GM12878 (cell line): ENCODE data around the gene NISCH. TPM values are rescaled to one million over a fixed set of nuclear protein-coding genes. Genes with fewer than 3 reads are reported as not detected.

Experiments
- ATAC-seq: fragments of 200-7000 bp; cut with Tn5 transposase; 3 replicates; pipeline ENCODE4 v1.9.1; 2020; ENCODE audit warnings: mild to moderate bottlenecking, moderate library complexity
- BruUV-seq: library from RNA; stranded (reverse); fragments of 400-500 nt; replicated peaks from 2 replicates; lab custom pipeline; 2021; lab: Mats Ljungman, UMichigan
- CTCF ChIA-PET: fragments of 300-600 bp; sonication (Branson Sonifier 250); formaldehyde crosslinking; extraction: SDS; loops from one replicate; lab custom pipeline; 2021; ENCODE audit warnings: inconsistent platforms; lab: Yijun Ruan, JAX
- POLR2A ChIA-PET: fragments of 350-600 bp; formaldehyde crosslinking; extraction: SDS; loops from one replicate; lab custom pipeline; 2021; ENCODE audit warnings: inconsistent platforms; lab: Charles Lee
- RAD21 ChIA-PET: fragments of 300-600 bp; sonication (Branson Sonifier 250); formaldehyde crosslinking; loops from one replicate; lab custom pipeline; 2023; ENCODE audit warnings: antibody characterized with exemption; ENCODE audit not compliant: unreplicated experiment; lab: Charles Lee
- SMC1A ChIA-PET: fragments of 300-600 bp; sonication (Branson Sonifier 250); formaldehyde crosslinking; loops from one replicate; lab custom pipeline; 2023; ENCODE audit not compliant: unreplicated experiment, uncharacterized antibody; lab: Charles Lee
- DNase-seq: peaks from one replicate; pipeline ENCODE4 v3.0.0-alpha.2; 2011; ENCODE audit warnings: low read depth, low spot score
- FAIRE-seq: peaks from 3 replicates; lab custom pipeline; 2011; peaks lifted over from hg19 to GRCh38; lab: Jason Lieb, UNC
- H2AFZ ChIP-seq: 2 replicates; pipeline ENCODE4 v1.6.0; 2011; ENCODE audit warnings: low read depth, low read length, control low read depth; ENCODE audit not compliant: control insufficient read depth
- H3K27ac ChIP-seq: 2 replicates; pipeline ENCODE4 v1.5.1; 2011; ENCODE audit warnings: control low read depth; ENCODE audit not compliant: control insufficient read depth, insufficient read depth
- H3K27me3 ChIP-seq, 2 experiments: replicated peaks in 1 of 2; 2 replicates each; pipeline versions ENCODE4 v1.6.0 to v1.6.1; 2011; ENCODE audit warnings: low read length in 1 of 2; ENCODE audit not compliant: control insufficient read depth in 2 of 2, insufficient read depth in 2 of 2
- H3K36me3 ChIP-seq, 2 experiments: 2 replicates each; pipeline ENCODE4 v1.5.1; 2011; ENCODE audit warnings: low read length in 1 of 2; ENCODE audit not compliant: control insufficient read depth in 2 of 2, insufficient read depth in 2 of 2
- H3K4me1 ChIP-seq: 2 replicates; pipeline ENCODE4 v1.6.1; 2011; ENCODE audit warnings: mild to moderate bottlenecking, low read length, moderate library complexity, mixed read lengths; ENCODE audit not compliant: control insufficient read depth, insufficient read depth
- H3K4me2 ChIP-seq: 2 replicates; pipeline ENCODE4 v1.6.0; 2011; ENCODE audit warnings: control low read depth; ENCODE audit not compliant: control insufficient read depth, insufficient read depth
- H3K4me3 ChIP-seq: fragments of 200-600 bp; sonication (generic); 2 replicates; pipeline ENCODE4 v1.5.1; 2016
- H3K79me2 ChIP-seq: 2 replicates; pipeline ENCODE4 v1.6.0; 2011; ENCODE audit warnings: low read length; ENCODE audit not compliant: control insufficient read depth, insufficient read depth
- H3K9ac ChIP-seq: 2 replicates; pipeline ENCODE4 v1.8.0; 2011; ENCODE audit warnings: low read length, control low read depth, mixed read lengths; ENCODE audit not compliant: control insufficient read depth, insufficient read depth
- H3K9me3 ChIP-seq: replicated peaks from 3 replicates; pipeline ENCODE4 v1.5.1; 2011; ENCODE audit warnings: mild to moderate bottlenecking, low read length; ENCODE audit not compliant: control insufficient read depth, insufficient read depth
- H4K20me1 ChIP-seq: 2 replicates; pipeline ENCODE4 v1.6.0; 2011; ENCODE audit not compliant: control insufficient read depth, insufficient read depth
- ATF2 ChIP-seq: IDR thresholded peaks from 2 replicates; pipeline ENCODE4 v1.6.1; 2012; ENCODE audit warnings: low read length, inconsistent platforms
- BMI1 ChIP-seq: fragments of 450-650 bp; IDR thresholded peaks from 2 replicates; pipeline ENCODE4 v1.6.1; 2016; ENCODE audit warnings: mild to moderate bottlenecking, moderate library complexity, borderline replicate concordance
- E4F1 ChIP-seq: fragments of 450-650 bp; IDR thresholded peaks from 2 replicates; pipeline ENCODE4 v1.6.1; 2018; ENCODE audit warnings: borderline replicate concordance, mild to moderate bottlenecking; ENCODE audit not compliant: partially characterized antibody
- ELK1 ChIP-seq: IDR thresholded peaks from 2 replicates; pipeline ENCODE4 v1.6.1; 2012; ENCODE audit warnings: low read depth, low read length, improper control_type of control experiment
- MEF2A ChIP-seq: IDR thresholded peaks from 2 replicates; pipeline ENCODE4 v1.6.1; 2011; ENCODE audit warnings: low read depth, mild to moderate bottlenecking, low read length, moderate library complexity; ENCODE audit not compliant: insufficient read depth
- MTA2 ChIP-seq: fragments of 450-650 bp; IDR thresholded peaks from 2 replicates; pipeline ENCODE4 v1.6.1; 2016; ENCODE audit warnings: low read depth, mild to moderate bottlenecking, moderate library complexity
- NFYB ChIP-seq: IDR thresholded peaks from 2 replicates; pipeline ENCODE4 v1.6.1; 2011; ENCODE audit warnings: low read depth, mild to moderate bottlenecking, low read length, improper control_type of control experiment, moderate library complexity; ENCODE audit not compliant: insufficient read depth
- NR2C1 ChIP-seq: fragments of 450-650 bp; IDR thresholded peaks from 2 replicates; pipeline ENCODE4 v1.6.1; 2017; ENCODE audit warnings: antibody characterized with exemption, mild to moderate bottlenecking, moderate library complexity
- RCOR1 ChIP-seq: conservative IDR thresholded peaks from 2 replicates; pipeline ENCODE4 v1.6.1; 2012; ENCODE audit warnings: low read depth, low read length, improper control_type of control experiment
- RELB ChIP-seq: fragments of 450-650 bp; IDR thresholded peaks from 2 replicates; pipeline ENCODE4 v1.6.1; 2017; ENCODE audit warnings: low read depth, mild to moderate bottlenecking, moderate library complexity
- SIN3A ChIP-seq: IDR thresholded peaks from 2 replicates; pipeline ENCODE4 v1.6.1; 2012; ENCODE audit warnings: low read depth, low read length, improper control_type of control experiment
- SMAD5 ChIP-seq: IDR thresholded peaks from 2 replicates; pipeline ENCODE4 v1.6.1; 2016; ENCODE audit warnings: antibody characterized with exemption, low read depth
- SREBF2 ChIP-seq: IDR thresholded peaks from 2 replicates; pipeline ENCODE4 v1.6.1; 2012; ENCODE audit warnings: mild to moderate bottlenecking, low read length
- TCF12 ChIP-seq: IDR thresholded peaks from 2 replicates; pipeline ENCODE4 v1.6.1; 2011; ENCODE audit warnings: low read depth, mild to moderate bottlenecking, low read length
- ZNF687 ChIP-seq: fragments of 450-650 bp; IDR thresholded peaks from 2 replicates; pipeline ENCODE4 v1.6.1; 2017; ENCODE audit warnings: mild to moderate bottlenecking, moderate library complexity
- WGBS: methylation state at CpG from one replicate; pipeline ENCODE4 v1.1.6; 2016; ENCODE audit warnings: low lambda C conversion rate; ENCODE audit not compliant: insufficient replicate concordance, insufficient coverage; ENCODE audit errors: missing lambda C conversion rate; 5-methylcytosine and 5-hydroxymethylcytosine counted together
- in situ Hi-C: fragments of 300-500 bp; cut with MboI; formaldehyde crosslinking; loops from 9 replicates; pipeline ENCODE4 v1.14.3; 2018; ENCODE audit warnings: mixed read lengths
- intact Hi-C: fragments of 100-400 bp; cut with micrococcal nuclease; formaldehyde crosslinking; loops from one replicate; pipeline ENCODE4 v1.14.2; 2022; ENCODE audit not compliant: unreplicated experiment
- polyA plus RNA-seq, 11 experiments: library from polyadenylated mRNA; depleted of rRNA in 4 of 11; unstranded in 6 of 11; stranded (reverse) in 5 of 11; fragments of >200 nt; fragmentation: Nextera tagmentation in 4 of 11; fragmentation: Illumina TruSeq in 1 of 11; extraction: Ambion mirVana in 4 of 11; extraction: Trizol in 1 of 11; gene quantifications; 1 replicate in 1 of 11; 2 replicates in 10 of 11; pipeline versions ENCODE4 v1.2.1 to v1.2.3, GENCODE V29; 2011 to 2016; ENCODE audit warnings: inconsistent platforms in 2 of 11, missing spikeins in 2 of 11, low read depth in 1 of 11
- total RNA-seq, 4 experiments: library from RNA; depleted of rRNA in 3 of 4; stranded (reverse); fragments of >200 nt in 3 of 4; fragmentation: Illumina TruSeq in 1 of 4; extraction: Trizol in 1 of 4; gene quantifications; 2 replicates each; pipeline versions ENCODE4 v1.2.1 to v1.2.3, GENCODE V29; 2013 to 2021

Gene NISCH
- total and polyA plus RNA-seq, 10 of the 15 experiments (the other 5 are each of a cell fraction or from before 2014, with no cell fraction given), result 0.76 to 52.5 (median 24.6) TPM

GRCh38 chr3:52504977-52505376 is 49.6 kb downstream of the NISCH start:
- H3K79me2 ChIP-seq, result no peaks in the 10 kb centered on the region
- ChIA-PET RAD21 (no interaction called here), POLR2A (no interaction called here), SMC1A (no interaction called here), CTCF (no interaction called here)
- in situ Hi-C loops, result no loop called here
- no peaks in the 10 kb centered on the region for H3K9me3 ChIP-seq
- no peaks in the 10 kb centered on the region for H3K4me1 ChIP-seq
- no peak overlapping the region for H3K27ac ChIP-seq
- H3K36me3 ChIP-seq, result no peaks in the 10 kb centered on the region
- intact Hi-C loops, result no loop called here
- no peaks in the 10 kb centered on the region for H4K20me1 ChIP-seq
- H3K4me2 ChIP-seq, result no peak overlapping the region
- no peak overlapping the region for H3K4me3 ChIP-seq
- no TSS peak for BruUV-seq
- no peaks in the 10 kb centered on the region for H3K27me3 ChIP-seq
- no peak overlapping the region for H2AFZ ChIP-seq
- FAIRE-seq (no peak), DNase-seq (no peak), ATAC-seq (no peak)
- TF ChIP-seq MTA2, result no peak
- no peak for TF ChIP-seq NFYB
- no peak for TF ChIP-seq RCOR1
- TF ChIP-seq ZNF687, result no peak
- no peak for TF ChIP-seq E4F1
- TF ChIP-seq NR2C1, result no peak
- TF ChIP-seq RELB, result no peak
- no peak for TF ChIP-seq SIN3A
- no peak for TF ChIP-seq TCF12
- no peak for TF ChIP-seq SMAD5
- no peak for TF ChIP-seq ELK1
- TF ChIP-seq MEF2A, result no peak
- TF ChIP-seq BMI1, result no peak
- TF ChIP-seq ATF2, result no peak
- no peak for TF ChIP-seq SREBF2
- H3K9ac ChIP-seq, result no peak overlapping the region
- 50% methylated on average over 10 of the region's 10 CpGs for whole genome bisulfite sequencing
